DOHH2 (cell line): ENCODE results near the gene CLRN3.

Experiments used
- EZH2phosphoT487 ChIP-seq: fragments of 200-600 bp; sonication (generic); IDR thresholded peaks from 2 replicates; pipeline ENCODE4 v1.6.1; 2017; ENCODE audit warnings: borderline replicate concordance, mild to moderate bottlenecking, antibody characterized with exemption, low read length, moderate library complexity, mixed read lengths
- TF ChIP-seq, protein P1 (sequence below): fragments of 200-600 bp; sonication (generic); IDR thresholded peaks from one replicate; pipeline ENCODE4 v1.5.1; 2014; ENCODE audit warnings: antibody characterized with exemption, mild to moderate bottlenecking, low read depth, low read length; ENCODE audit not compliant: poor library complexity, severe bottlenecking

DNA sequence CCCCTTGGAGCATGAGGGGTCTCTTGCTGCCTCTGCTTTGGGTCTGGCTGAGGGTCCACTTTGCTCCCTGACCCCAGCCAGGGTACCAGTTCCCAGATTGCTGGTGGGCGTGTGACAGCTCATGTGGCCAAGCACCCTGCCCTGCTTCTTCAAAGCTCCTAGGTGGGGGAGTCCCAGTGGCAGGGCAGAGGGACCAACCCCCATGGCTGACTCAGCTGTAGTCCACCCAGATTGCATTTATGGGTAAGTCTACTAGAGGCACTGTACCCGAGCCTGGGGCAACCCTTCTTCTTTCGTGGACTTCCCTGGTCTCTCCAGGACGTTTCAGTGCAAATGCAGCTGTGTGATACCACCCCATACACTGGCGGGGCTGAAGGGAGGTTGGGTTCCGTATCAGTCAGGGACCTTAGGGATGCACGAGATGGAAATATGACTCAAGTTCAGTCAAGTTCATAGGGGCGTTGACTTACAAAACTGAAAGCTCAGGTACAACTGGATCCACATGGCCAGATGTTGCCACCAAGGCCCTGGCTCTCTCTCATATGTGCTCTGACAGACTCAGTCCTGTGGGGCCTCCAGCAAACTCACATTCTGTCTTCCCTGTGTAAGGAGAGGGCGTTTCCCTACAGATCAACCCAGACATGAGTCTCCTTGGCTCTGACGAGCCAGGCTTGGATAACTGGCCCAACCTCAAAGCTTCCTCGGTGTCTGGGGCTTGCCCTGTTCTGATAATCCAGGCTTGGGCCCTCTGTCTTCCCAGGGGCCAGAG, 27.7 kb upstream of the CLRN3 start:
- TF ChIP-seq, protein P1, sequence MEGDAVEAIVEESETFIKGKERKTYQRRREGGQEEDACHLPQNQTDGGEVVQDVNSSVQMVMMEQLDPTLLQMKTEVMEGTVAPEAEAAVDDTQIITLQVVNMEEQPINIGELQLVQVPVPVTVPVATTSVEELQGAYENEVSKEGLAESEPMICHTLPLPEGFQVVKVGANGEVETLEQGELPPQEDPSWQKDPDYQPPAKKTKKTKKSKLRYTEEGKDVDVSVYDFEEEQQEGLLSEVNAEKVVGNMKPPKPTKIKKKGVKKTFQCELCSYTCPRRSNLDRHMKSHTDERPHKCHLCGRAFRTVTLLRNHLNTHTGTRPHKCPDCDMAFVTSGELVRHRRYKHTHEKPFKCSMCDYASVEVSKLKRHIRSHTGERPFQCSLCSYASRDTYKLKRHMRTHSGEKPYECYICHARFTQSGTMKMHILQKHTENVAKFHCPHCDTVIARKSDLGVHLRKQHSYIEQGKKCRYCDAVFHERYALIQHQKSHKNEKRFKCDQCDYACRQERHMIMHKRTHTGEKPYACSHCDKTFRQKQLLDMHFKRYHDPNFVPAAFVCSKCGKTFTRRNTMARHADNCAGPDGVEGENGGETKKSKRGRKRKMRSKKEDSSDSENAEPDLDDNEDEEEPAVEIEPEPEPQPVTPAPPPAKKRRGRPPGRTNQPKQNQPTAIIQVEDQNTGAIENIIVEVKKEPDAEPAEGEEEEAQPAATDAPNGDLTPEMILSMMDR, result no peak
- no peak for TF ChIP-seq EZH2phosphoT487
